KMS-11 (cell line): Measurements from ENCODE around the gene FOCAD.

Experiments used
- H2AFZ ChIP-seq: fragments of 200-600 bp; sonication (generic); 2 replicates; pipeline ENCODE4 v1.6.1; 2016; ENCODE audit warnings: antibody characterized with exemption, mixed run types, low read depth
- H3K27ac ChIP-seq: fragments of 200-600 bp; sonication (generic); 2 replicates; pipeline ENCODE4 v1.6.1; 2016; ENCODE audit warnings: mild to moderate bottlenecking, mixed run types
- H3K27me3 ChIP-seq: fragments of 200-600 bp; sonication (generic); 2 replicates; pipeline ENCODE4 v1.6.1; 2017; ENCODE audit warnings: mild to moderate bottlenecking, low read depth, mixed run types, moderate library complexity; ENCODE audit not compliant: insufficient read depth
- H3K36me3 ChIP-seq: fragments of 200-600 bp; sonication (generic); 2 replicates; pipeline ENCODE4 v1.6.1; 2017; ENCODE audit warnings: mild to moderate bottlenecking, mixed run types; ENCODE audit not compliant: insufficient read depth
- H3K4me1 ChIP-seq: fragments of 200-600 bp; sonication (generic); 2 replicates; pipeline ENCODE4 v1.6.1; 2016; ENCODE audit warnings: mild to moderate bottlenecking, low read depth, mixed run types; ENCODE audit not compliant: poor library complexity, severe bottlenecking
- H3K4me2 ChIP-seq: fragments of 200-600 bp; sonication (generic); 2 replicates; pipeline ENCODE4 v1.7.0; 2016; ENCODE audit warnings: mild to moderate bottlenecking, mixed run types
- H3K4me3 ChIP-seq: fragments of 200-600 bp; sonication (generic); IDR thresholded peaks from 2 replicates; pipeline ENCODE4 v1.6.1; 2017; ENCODE audit warnings: low read depth, low read length, mixed read lengths; ENCODE audit not compliant: insufficient read depth
- H3K79me2 ChIP-seq: fragments of 200-600 bp; sonication (generic); 2 replicates; pipeline ENCODE4 v1.6.1; 2016; ENCODE audit warnings: low read depth, mixed run types; ENCODE audit not compliant: insufficient read depth
- H3K9ac ChIP-seq: fragments of 200-600 bp; sonication (generic); 2 replicates; pipeline ENCODE4 v1.6.1; 2016; ENCODE audit warnings: mild to moderate bottlenecking, mixed run types
- H4K20me1 ChIP-seq: fragments of 200-600 bp; sonication (generic); 2 replicates; pipeline ENCODE4 v1.6.1; 2016; ENCODE audit warnings: mild to moderate bottlenecking, mixed run types; ENCODE audit not compliant: insufficient read depth
- TF ChIP-seq, protein P1 (sequence below): fragments of 200-600 bp; sonication (generic); conservative IDR thresholded peaks from 2 replicates; pipeline ENCODE4 v1.6.1; 2017; ENCODE audit warnings: low read depth, mild to moderate bottlenecking, antibody characterized with exemption, low read length, moderate library complexity, mixed read lengths

The FOCAD gene

DNA sequence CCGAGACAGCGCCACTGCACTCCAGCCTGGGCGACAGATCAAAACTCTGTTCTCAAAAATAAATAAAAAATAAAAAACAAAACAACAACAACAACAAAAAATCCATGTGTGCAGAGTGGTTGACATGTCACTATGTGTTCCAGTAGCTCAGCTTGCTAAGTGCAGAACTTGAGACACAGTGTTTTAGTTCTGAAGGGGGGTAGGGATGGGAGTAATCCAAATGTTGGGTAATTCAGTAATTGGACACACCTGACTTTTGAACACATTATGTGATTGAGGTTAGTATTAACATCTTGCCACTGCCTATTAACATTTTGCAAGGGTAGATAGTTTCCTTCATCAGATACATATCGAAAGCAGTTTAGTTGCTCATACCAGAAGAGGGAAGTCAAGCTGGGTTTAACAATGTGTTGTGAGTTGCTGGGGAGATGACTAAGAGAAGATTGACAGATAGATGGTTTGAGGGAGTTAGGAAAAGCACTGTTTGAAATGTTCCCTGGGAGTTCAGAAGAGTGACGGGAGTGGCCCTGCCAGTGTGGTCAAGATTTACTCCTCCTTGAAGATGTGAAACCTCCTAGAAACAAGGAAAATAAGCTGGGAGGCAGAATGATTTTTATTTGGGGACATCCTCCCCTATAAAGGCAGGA lies 346.5 kb downstream of the FOCAD start:
- Histone ChIP-seq H3K27ac (no peak overlapping the region), H2AFZ (no peak overlapping the region), H3K27me3 (no peaks in the 10 kb centered on the region), H3K4me1 (no peaks in the 10 kb centered on the region), H3K36me3 (no peaks in the 10 kb centered on the region), H3K4me2 (no peak overlapping the region), H3K79me2 (no peaks in the 10 kb centered on the region), H4K20me1 (no peaks in the 10 kb centered on the region), H3K4me3 (no peak overlapping the region), H3K9ac (no peak overlapping the region)
- TF ChIP-seq, protein P1, sequence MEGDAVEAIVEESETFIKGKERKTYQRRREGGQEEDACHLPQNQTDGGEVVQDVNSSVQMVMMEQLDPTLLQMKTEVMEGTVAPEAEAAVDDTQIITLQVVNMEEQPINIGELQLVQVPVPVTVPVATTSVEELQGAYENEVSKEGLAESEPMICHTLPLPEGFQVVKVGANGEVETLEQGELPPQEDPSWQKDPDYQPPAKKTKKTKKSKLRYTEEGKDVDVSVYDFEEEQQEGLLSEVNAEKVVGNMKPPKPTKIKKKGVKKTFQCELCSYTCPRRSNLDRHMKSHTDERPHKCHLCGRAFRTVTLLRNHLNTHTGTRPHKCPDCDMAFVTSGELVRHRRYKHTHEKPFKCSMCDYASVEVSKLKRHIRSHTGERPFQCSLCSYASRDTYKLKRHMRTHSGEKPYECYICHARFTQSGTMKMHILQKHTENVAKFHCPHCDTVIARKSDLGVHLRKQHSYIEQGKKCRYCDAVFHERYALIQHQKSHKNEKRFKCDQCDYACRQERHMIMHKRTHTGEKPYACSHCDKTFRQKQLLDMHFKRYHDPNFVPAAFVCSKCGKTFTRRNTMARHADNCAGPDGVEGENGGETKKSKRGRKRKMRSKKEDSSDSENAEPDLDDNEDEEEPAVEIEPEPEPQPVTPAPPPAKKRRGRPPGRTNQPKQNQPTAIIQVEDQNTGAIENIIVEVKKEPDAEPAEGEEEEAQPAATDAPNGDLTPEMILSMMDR = no peak

DNA sequence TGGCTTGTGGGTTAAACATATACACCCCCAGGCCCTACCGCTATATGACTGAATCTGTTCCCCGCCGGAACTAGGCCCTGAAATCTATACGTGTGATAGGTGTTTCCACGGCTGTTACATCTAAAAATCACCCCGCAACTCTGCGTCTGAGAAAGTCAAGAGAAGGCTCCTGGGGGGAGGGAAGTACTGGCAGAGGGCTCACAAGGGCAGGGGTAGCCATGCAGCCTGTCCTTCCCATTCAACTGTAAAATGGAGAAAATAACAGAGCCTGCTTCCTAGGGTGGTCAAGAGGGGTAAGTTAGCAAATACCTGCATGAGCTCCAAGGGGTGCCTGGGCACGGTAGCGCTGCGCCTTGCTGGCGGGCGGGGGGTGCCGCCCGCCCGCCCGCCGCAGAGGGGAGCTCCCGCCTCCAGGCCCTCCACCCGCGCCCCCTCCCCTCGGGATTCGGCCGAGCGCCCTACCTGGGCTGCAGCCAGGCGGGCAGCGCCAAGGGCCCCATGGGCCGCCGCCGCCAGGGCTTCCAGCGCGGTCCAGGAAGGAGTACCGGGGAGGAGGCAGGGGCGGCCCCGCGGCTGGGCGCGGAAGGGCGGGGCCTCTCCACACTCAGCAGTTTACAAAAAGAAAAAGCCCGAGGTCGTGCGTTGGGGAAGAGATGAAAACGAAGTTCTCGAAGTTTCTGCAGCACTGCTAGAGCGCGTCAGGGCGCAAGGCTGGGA lies 347.2 kb downstream of the FOCAD start, which contains the start of gene HACD4:
TSS of gene HACD4 (minus strand) at position 550 of the 717 bp plus-strand sequence. CDS start at position 500, 50 bp downstream.
- Histone ChIP-seq H3K4me1 (no peaks in the 10 kb centered on the region), H3K27me3 (no peaks in the 10 kb centered on the region), H3K79me2 (no peaks in the 10 kb centered on the region), H3K36me3 (no peaks in the 10 kb centered on the region), H3K27ac (no peak within 1 kb of the TSS), H2AFZ (no peak within 1 kb of the TSS), H3K4me3 (no peak within 1 kb of the TSS), H3K4me2 (no peak within 1 kb of the TSS), H4K20me1 (no peaks in the 10 kb centered on the region), H3K9ac (no peak within 1 kb of the TSS)
- TF ChIP-seq, protein P1 = no peak

DNA sequence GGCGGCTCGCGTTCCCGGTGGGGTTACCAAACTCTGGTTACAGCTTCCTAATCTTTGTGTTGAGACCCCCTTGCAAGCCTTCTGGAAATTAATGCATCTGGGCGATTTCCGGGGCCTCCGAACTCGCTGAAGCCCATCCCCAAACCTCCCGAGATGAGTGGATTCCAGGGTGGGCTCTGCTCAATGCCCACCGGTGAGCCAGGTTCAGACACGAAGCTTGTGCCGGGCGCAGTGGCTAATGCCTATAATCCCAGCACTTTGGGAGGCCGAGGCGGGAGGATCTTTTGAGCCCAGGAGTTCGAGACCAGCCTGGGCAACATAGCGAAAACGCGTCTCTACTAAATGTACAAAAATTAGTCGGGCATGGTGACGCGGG lies 347.7 kb downstream of the FOCAD start:
- no peak overlapping the region for H3K9ac ChIP-seq
- no peak overlapping the region for H3K4me2 ChIP-seq
- no peaks in the 10 kb centered on the region for H3K36me3 ChIP-seq
- no peaks in the 10 kb centered on the region for H3K27me3 ChIP-seq
- H2AFZ ChIP-seq = no peak overlapping the region
- H3K4me1 ChIP-seq = no peaks in the 10 kb centered on the region
- H3K79me2 ChIP-seq = no peaks in the 10 kb centered on the region
- no peaks in the 10 kb centered on the region for H4K20me1 ChIP-seq
- no peak overlapping the region for H3K4me3 ChIP-seq
- TF ChIP-seq, protein P1 = no peak
- H3K27ac ChIP-seq = no peak overlapping the region

DNA sequence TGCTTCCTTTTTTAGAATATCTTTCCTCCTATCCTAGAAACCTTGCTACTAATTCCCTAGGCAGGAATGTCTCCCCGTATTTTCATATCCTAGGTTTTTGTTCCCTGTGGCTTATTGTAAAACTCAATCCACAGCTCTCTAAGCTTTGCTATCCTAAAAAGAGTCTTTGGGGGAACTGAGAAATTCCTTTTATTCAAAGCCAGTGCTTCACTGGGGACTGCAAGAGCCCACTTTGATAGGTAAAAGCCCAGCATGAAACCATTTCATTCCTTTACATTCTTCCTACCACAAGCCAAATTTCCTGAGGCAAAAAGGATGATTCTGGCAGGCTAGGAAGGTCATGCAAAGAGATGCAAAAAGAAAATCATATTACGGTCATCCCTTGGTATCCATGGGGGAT lies 353.2 kb downstream of the FOCAD start:
- Histone ChIP-seq H3K27ac (no peak overlapping the region), H3K4me3 (no peak overlapping the region), H3K27me3 (no peaks in the 10 kb centered on the region), H3K4me1 (no peaks in the 10 kb centered on the region), H2AFZ (no peak overlapping the region), H3K4me2 (no peak overlapping the region), H4K20me1 (no peaks in the 10 kb centered on the region), H3K9ac (no peak overlapping the region), H3K79me2 (no peaks in the 10 kb centered on the region), H3K36me3 (no peaks in the 10 kb centered on the region)
- TF ChIP-seq, protein P1 = no peak
